GM10847 (cell line): ENCODE results near the gene TBL2.

ENCODE experiments used
- POLR2A ChIP-seq: IDR thresholded peaks from 2 replicates; pipeline ENCODE4 v1.6.1; 2011; ENCODE audit not compliant: insufficient read length; ENCODE audit errors: extremely low read depth

The TBL2 gene

GRCh38 chr7:73610105-73610504, 31.7 kb upstream of the TBL2 start:
- no peak for TF ChIP-seq POLR2A

- no peak for TF ChIP-seq POLR2A
Measured at GRCh38 chr7:73606801-73607691, 28.7 kb upstream of the TBL2 start.

GRCh38 chr7:73605601-73606220, 27.3 kb upstream of the TBL2 start:
- no peak for TF ChIP-seq POLR2A

GRCh38 chr7:73602721-73603651, 24.6 kb upstream of the TBL2 start:
- no peak for TF ChIP-seq POLR2A

- no peak for TF ChIP-seq POLR2A
Measured at GRCh38 chr7:73599916-73600315, 21.5 kb upstream of the TBL2 start.

GRCh38 chr7:73599151-73599882, 20.9 kb upstream of the TBL2 start:
- no peak for TF ChIP-seq POLR2A

- TF ChIP-seq POLR2A: no peak
Measured at GRCh38 chr7:73597978-73598782, 19.8 kb upstream of the TBL2 start.

- no peak for TF ChIP-seq POLR2A
Measured at GRCh38 chr7:73596191-73597065, 18.0 kb upstream of the TBL2 start.

- no peak for TF ChIP-seq POLR2A
Measured at GRCh38 chr7:73595358-73595757, 17.0 kb upstream of the TBL2 start.

GRCh38 chr7:73593207-73594045, 15.0 kb upstream of the TBL2 start:
- TF ChIP-seq POLR2A: no peak

GRCh38 chr7:73586911-73587310, 8.5 kb upstream of the TBL2 start:
- no peak for TF ChIP-seq POLR2A

GRCh38 chr7:73585196-73585595, 6.8 kb upstream of the TBL2 start:
- TF ChIP-seq POLR2A: no peak
